Stimulated activated CD4-positive, alpha-beta T cell treated with anti-CD3 and anti-CD28 coated beads, Interleukin-4, amount 100 ng/mL, for 48 hours (primary cell): ENCODE results near the gene DLEC1.
"Not testable (repeated sequence)": the region's sequence is repeated elsewhere in the genome, so short reads cannot be mapped to it uniquely, and the experiment has no call there.

Experiments used
- DNase-seq, 2 donors: peaks; one replicate each; pipeline ENCODE4 v3.0.0-alpha.2; 2020; ENCODE audit warnings: low read depth in 2 of 2

The DLEC1 gene

GRCh38 chr3:38018296-38019266 lies 20.4 kb upstream of the DLEC1 start:
- no peak for DNase-seq

GRCh38 chr3:38019658-38020341 lies 19.2 kb upstream of the DLEC1 start:
- DNase-seq, result no peak

- DNase-seq, result no peak
Measured at GRCh38 chr3:38020342-38020726, 18.7 kb upstream of the DLEC1 start.

- DNase-seq, result no peak
Measured at GRCh38 chr3:38021196-38021595, 17.8 kb upstream of the DLEC1 start.

GRCh38 chr3:38022301-38022700 lies 16.7 kb upstream of the DLEC1 start:
- DNase-seq, result no peak

GRCh38 chr3:38022896-38023709 lies 15.9 kb upstream of the DLEC1 start:
- DNase-seq, result no peak

- no peak for DNase-seq
Measured at GRCh38 chr3:38026856-38027255, 12.2 kb upstream of the DLEC1 start.

GRCh38 chr3:38027466-38028465 lies 11.2 kb upstream of the DLEC1 start:
- no peak for DNase-seq

GRCh38 chr3:38028621-38029361 lies 10.2 kb upstream of the DLEC1 start:
- DNase-seq, result no peak

GRCh38 chr3:38029400-38030125 lies 9.4 kb upstream of the DLEC1 start, which contains the start of gene PLCD1:
Gene PLCD1 (minus strand): TSS chr3:38029642. CDS start chr3:38029539, 103 bp downstream.
- peak in 1 of 2 donors; percentile 12 for DNase-seq

- no peak for DNase-seq
Measured at GRCh38 chr3:38030126-38031021, 8.6 kb upstream of the DLEC1 start.

GRCh38 chr3:38031022-38031994 lies 7.7 kb upstream of the DLEC1 start:
- peak in 1 of 2 donors; percentile 32 for DNase-seq

- no peak for DNase-seq
Measured at GRCh38 chr3:38032328-38032865, 6.6 kb upstream of the DLEC1 start.

GRCh38 chr3:38033586-38033985 lies 5.4 kb upstream of the DLEC1 start:
- DNase-seq, result not testable (repeated sequence)

- not testable (repeated sequence) for DNase-seq
Measured at GRCh38 chr3:38034335-38034734, 4.7 kb upstream of the DLEC1 start.

GRCh38 chr3:38036286-38036685 lies 2.7 kb upstream of the DLEC1 start:
- no peak for DNase-seq

GRCh38 chr3:38036906-38037305 lies 2.1 kb upstream of the DLEC1 start:
- no peak for DNase-seq
